ENCODE data around the gene NBPF1. TPM values are rescaled to one million over a fixed set of nuclear protein-coding genes. Genes with fewer than 3 reads are reported as not detected.
A peak's percentile ranks its signal among the peaks of the same experiment; 100 is the strongest.

Gene NBPF1
- total and polyA plus RNA-seq, 9 of the 15 experiments (the other 6 are each of a cell fraction or from before 2014, with no cell fraction given): 5.2 to 42.6 (median 24.1) TPM

DNA sequence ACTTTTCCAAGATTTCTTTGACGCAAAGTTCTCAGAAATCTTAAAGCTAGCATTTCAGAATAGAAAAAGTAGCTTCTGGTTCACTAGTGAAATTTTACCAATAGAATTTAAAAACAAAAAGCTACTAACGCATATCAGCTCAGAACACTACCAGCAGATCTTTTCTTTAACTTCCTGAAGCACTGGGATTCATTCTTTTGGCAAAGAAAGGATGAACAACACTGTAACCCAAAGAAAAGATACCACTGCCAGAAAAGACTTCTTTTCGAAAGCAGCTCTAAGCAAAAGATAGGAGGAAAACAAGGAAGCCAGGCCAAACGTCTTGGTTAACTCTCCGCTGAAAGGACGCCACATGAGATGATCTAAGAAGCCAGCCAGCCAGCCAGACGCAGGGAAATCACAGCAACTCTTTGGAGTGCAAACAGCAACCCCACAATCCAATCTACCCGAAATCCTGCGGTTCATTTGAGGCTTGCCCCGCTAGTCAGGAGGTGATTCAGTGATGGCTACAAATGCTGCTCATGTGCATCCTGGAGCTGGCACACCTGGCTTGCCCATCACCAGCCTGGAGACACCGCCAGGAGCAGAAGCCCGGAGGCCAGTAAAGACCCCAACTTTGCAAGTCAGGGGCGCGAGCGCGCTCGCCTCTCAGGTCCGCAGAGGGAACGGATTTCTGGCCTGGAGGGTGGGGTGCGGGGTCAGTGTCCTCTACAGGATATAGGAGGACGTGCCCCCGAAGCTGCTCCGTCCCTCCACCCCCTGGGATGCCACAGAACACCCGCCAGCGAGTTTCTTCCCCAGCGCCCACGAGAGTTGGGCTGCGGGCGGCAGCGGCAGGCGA lies 812 bp downstream of the NBPF1 start (continued):
- TF ChIP-seq NR2F6 (CRISPR knock-in tag; IDR thresholded peaks at IDR 0.05) (peak; percentile 15; the same call in 1 of the 2 replicates), HOXB6 (CRISPR knock-in tag; IDR thresholded peaks at IDR 0.05; ENCODE audit: borderline replicate concordance) (0 out of 2 replicates have a peak, but pooled peaks have one; percentile 39), ZBTB33 (CRISPR knock-in tag; IDR thresholded peaks at IDR 0.05) (no peak), NR3C1 (CRISPR knock-in tag; IDR thresholded peaks at IDR 0.05) (no peak), MEF2D (tag; conservative IDR thresholded peaks at IDR 0.05; ENCODE audit: low read depth) (0 out of 2 replicates have a peak, but pooled peaks have one; percentile 49), PHB (CRISPR knock-in tag; IDR thresholded peaks at IDR 0.05) (peak; percentile 96), HDAC6 (IDR thresholded peaks at IDR 0.05; ENCODE audit: low read depth, low read length) (0 out of 2 replicates have a peak, but pooled peaks have one; percentile 67), ZNF57 (CRISPR knock-in tag; IDR thresholded peaks at IDR 0.05) (peak; percentile 7; the same call in 1 of the 2 replicates), ZNF780A (CRISPR knock-in tag; IDR thresholded peaks at IDR 0.05) (no peak), ZNF253 (CRISPR knock-in tag; conservative IDR thresholded peaks at IDR 0.05) (no peak), ZBTB5 (IDR thresholded peaks at IDR 0.05) (no peak), E2F4 (CRISPR knock-in tag; IDR thresholded peaks at IDR 0.05; ENCODE audit: low read depth) (0 out of 2 replicates have a peak, but pooled peaks have one; percentile 35), RCOR1 (IDR thresholded peaks at IDR 0.05; ENCODE audit: borderline replicate concordance in 1 of 2, low read depth in 2 of 2, low read length in 2 of 2) (peak; percentile 100), HIVEP1 (CRISPR knock-in tag; IDR thresholded peaks at IDR 0.05) (peak; percentile 65), MLX (CRISPR knock-in tag; conservative IDR thresholded peaks at IDR 0.05) (peak in 1 of 2 experiments; percentile 62; a peak in 3 of 4 replicates), CXXC5 (CRISPR knock-in tag; IDR thresholded peaks at IDR 0.05) (peak; percentile 80), RFX5 (IDR thresholded peaks at IDR 0.05; ENCODE audit: low read depth, low read length) (no peak), CGGBP1 (CRISPR knock-in tag; IDR thresholded peaks at IDR 0.05) (peak; percentile 78; the same call in 1 of the 2 replicates), ZC3H4 (CRISPR knock-in tag; IDR thresholded peaks at IDR 0.05; ENCODE audit: borderline replicate concordance) (no peak)
- TF ChIP-seq, protein P1, sequence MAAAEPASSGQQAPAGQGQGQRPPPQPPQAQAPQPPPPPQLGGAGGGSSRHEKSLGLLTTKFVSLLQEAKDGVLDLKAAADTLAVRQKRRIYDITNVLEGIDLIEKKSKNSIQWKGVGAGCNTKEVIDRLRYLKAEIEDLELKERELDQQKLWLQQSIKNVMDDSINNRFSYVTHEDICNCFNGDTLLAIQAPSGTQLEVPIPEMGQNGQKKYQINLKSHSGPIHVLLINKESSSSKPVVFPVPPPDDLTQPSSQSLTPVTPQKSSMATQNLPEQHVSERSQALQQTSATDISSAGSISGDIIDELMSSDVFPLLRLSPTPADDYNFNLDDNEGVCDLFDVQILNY (CRISPR knock-in tag; IDR thresholded peaks at IDR 0.05): peak; percentile 17; the same call in 1 of the 2 replicates
